GM12891 (cell line): ENCODE results near the gene ASMTL.
"Not testable (repeated sequence)": the region's sequence is repeated elsewhere in the genome, so short reads cannot be mapped to it uniquely, and the experiment has no call there.

ENCODE experiments used
- DNase-seq: peaks from one replicate; pipeline ENCODE4 v3.0.0; 2011; ENCODE audit warnings: low spot score; ENCODE audit not compliant: insufficient read length
- FAIRE-seq: peaks from 2 replicates; lab custom pipeline; 2011; peaks lifted over from hg19 to GRCh38; lab: Jason Lieb, UNC
- PAX5 ChIP-seq: IDR thresholded peaks from 2 replicates; pipeline ENCODE4 v1.6.1; 2011; ENCODE audit warnings: low read length, moderate library complexity, mild to moderate bottlenecking; ENCODE audit not compliant: insufficient read depth, severe bottlenecking
- POLR2A ChIP-seq: IDR thresholded peaks from 2 replicates; pipeline ENCODE4 v1.6.1; 2011; ENCODE audit warnings: low read depth, low read length, control low read depth
- POLR2AphosphoS5 ChIP-seq: IDR thresholded peaks from 2 replicates; pipeline ENCODE4 v1.6.1; 2011; ENCODE audit warnings: low read depth, low read length, control low read depth
- POU2F2 ChIP-seq: IDR thresholded peaks from 2 replicates; pipeline ENCODE4 v1.6.1; 2011; ENCODE audit warnings: low read depth, mild to moderate bottlenecking, control low read depth, low read length, moderate library complexity
- SPI1 ChIP-seq: IDR thresholded peaks from 2 replicates; pipeline ENCODE4 v1.6.1; 2011; ENCODE audit warnings: low read depth, low read length, control low read depth
- TAF1 ChIP-seq: IDR thresholded peaks from 2 replicates; pipeline ENCODE4 v1.6.1; 2011; ENCODE audit warnings: low read depth, low read length, control low read depth

ASMTL gene

DNA sequence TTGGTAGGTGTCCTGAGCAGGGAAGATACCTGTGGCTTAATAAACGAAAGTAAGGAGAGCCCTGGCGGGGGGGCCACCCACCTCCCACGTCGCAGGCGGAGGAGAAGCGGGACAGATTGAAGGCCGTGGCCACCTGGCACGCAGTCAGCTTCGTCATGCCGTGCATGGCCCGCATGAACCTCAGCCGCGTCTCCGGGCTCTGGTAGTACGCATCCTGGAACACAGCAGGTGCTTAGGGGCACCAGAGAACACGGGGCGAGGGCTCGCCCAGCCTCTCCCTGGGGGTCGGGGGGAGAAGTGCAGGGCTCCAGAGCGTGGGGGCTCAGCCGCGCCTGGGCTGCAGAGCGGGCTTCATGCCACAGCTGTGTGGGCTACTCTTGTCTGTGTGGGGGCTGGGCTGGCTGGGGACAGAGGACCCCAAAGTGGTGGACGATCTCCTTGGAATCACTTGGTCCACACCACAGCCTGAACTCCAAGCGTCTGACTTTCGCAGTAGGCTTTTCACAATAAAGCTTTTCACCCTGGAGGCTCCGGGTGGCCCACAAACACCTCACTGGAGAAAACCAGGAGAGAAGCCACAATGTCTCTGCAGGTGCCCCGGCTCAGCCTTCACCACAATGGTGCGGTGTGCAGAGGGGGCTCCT is 33.7 kb downstream of the ASMTL start:
- TF ChIP-seq POLR2AphosphoS5 (peak; percentile 70; the same call in 1 of the 2 replicates), PAX5 (no peak)
- DNase-seq (no peak), FAIRE-seq (no peak)

GRCh38 chrX:1417921-1418771 is 34.6 kb downstream of the ASMTL start:
- FAIRE-seq (peak; percentile 74), DNase-seq (no peak)
- TF ChIP-seq PAX5, result no peak
- TF ChIP-seq POLR2A, result no peak; the same call in none of the 2 replicates
- no peak for TF ChIP-seq TAF1
- TF ChIP-seq SPI1, result no peak
- no peak for TF ChIP-seq POLR2AphosphoS5
- TF ChIP-seq POU2F2, result no peak; the same call in 1 of the 2 replicates

DNA sequence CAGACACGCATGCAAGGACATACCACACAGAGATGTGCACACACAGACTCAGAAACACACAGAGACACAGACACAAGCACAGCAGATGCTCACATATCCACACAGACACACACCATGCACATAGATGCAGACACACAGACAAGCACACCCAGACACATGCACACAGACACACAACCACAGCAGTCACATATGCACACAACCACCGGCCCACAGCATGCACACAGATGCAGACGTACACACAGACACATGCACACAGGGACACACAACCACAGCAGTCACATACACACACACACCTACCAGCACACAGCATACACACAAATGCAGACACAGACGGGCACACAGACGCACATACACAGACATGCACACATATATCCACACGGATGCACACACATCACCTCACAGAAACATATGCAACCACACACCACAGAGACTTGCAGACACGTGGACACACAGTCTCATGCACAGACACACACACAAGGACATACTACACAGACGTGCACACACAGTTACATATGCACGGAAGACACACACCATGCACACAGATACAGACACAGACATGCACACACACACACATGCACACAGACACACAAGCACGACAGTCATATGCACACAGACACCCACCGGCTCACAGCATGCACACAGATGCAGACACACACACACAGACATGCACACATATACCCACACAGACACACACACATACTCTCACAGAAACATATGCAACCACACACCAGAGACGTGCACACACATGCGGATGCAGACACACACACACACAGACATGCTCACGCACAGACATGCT is 35.5 kb downstream of the ASMTL start:
- FAIRE-seq (peak; percentile 64), DNase-seq (no peak)
- TF ChIP-seq POU2F2, result no peak
- TF ChIP-seq POLR2A, result peak; percentile 37

- TF ChIP-seq POLR2A (peak; percentile 47; the same call in 1 of the 2 replicates), POLR2AphosphoS5 (no peak)
- DNase-seq, result no peak
- no peak for FAIRE-seq
Measured at GRCh38 chrX:1416327-1416784, 36.4 kb downstream of the ASMTL start.

DNA sequence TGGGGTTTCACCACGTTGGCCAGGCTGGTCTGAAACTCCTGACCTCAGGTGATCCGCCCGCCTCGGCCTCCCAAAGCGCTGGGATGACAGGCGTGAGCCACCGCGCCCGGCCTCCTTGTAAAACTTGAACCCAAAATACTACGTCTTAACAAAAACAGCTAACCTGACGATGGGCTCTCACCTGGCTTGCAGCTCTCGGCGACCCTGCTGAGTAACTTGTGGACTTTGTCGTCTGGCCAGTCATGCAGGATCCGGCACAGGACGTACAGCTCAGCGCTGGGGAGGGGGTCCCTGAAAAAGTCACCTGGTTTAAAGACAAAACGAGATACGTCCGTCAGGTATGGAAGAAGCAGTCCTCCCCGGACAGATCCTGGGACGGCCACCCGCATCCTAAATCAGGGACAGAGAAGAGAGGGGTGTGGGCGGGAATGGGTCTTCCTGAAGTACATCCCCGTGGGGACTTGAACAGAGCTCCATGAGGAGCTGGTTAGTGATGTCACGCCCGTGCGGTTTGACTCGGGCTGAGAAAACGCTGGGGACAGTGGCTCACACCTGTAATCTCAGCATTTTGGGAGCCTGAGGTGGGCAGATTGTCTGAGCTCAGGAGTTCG is 40.1 kb downstream of the ASMTL start:
- FAIRE-seq (no peak), DNase-seq (no peak)
- no peak for TF ChIP-seq POLR2A

GRCh38 chrX:1411326-1411725 is 41.4 kb downstream of the ASMTL start:
- TF ChIP-seq PAX5 (no peak), TAF1 (no peak), POU2F2 (no peak), POLR2AphosphoS5 (no peak), POLR2A (no peak), SPI1 (no peak)
- no peak for FAIRE-seq

GRCh38 chrX:1407035-1407434 is 45.7 kb downstream of the ASMTL start:
- no peak for TF ChIP-seq POU2F2
- FAIRE-seq, result peak; percentile 40
- DNase-seq, result no peak

More at GRCh38 chrX:1411326-1411725, 41.4 kb downstream of the ASMTL start:
- no peak for DNase-seq

GRCh38 chrX:1405769-1406168 is 46.9 kb downstream of the ASMTL start:
- FAIRE-seq, DNase-seq: not testable (repeated sequence)

DNA sequence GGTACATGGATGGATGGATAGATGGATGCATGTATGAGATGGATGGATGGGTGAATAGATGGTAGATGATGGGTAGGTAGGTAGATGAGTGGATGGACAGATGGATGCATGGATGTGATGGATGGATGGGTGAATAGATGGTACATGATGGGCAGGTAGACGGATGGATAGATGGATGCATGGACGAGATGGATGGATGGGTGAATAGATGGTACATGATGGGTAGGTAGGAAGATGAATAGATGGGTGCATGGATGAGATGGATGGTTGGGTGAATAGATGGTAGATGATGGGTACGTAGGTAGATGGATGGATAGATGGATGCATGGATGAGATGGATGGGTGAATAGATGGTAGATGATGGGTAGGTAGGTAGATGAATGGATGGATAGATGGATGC is 48.8 kb downstream of the ASMTL start:
- not testable (repeated sequence) for FAIRE-seq, DNase-seq

DNA sequence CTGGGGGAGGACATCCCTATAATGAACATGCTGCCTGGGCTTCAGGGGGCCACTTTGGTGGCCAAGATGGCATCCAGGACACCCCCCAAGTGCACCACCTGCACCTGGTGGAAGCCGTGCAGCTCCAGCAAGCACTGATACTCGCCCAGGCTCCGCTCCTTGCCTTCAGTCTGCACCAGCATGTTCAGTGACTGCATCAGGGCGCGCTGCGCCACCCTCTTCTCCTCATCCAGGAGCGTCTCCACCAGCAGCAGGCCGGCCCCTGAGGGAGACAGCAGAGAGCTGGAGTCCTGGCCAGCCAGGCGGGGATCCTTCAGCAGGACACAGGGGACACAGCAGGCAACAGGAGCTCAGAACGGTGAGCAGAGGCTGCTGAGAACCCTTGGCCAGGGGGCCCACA is 49.5 kb downstream of the ASMTL start:
- TF ChIP-seq POU2F2 (no peak), POLR2A (no peak), PAX5 (no peak), TAF1 (no peak), SPI1 (no peak), POLR2AphosphoS5 (no peak)
- FAIRE-seq, result no peak
- no peak for DNase-seq
